A549 treated with Mapracorat at 1 μM for 4 hours (cell line): ENCODE data around the gene ATP6V0A1. TPM values are rescaled to one million over a fixed set of nuclear protein-coding genes. Genes with fewer than 3 reads are reported as not detected.

Source experiments
- total RNA-seq: library from RNA; stranded (reverse); fragments of 200-300 nt; extraction: Qiagen RNA extraction; gene quantifications from 5 replicates; pipeline ENCODE4 v1.2.3, GENCODE V29; 2022

ATP6V0A1 gene
- 32.1 to 46.4 TPM (median 38.1 TPM) in 5 replicates for total RNA-seq

GRCh38 chr17:42458497-42459255 is at the start of gene ATP6V0A1:
ATP6V0A1 (plus strand) TSS chr17:42458878; CDS start chr17:42460895, 2,017 bp downstream.

GRCh38 chr17:42422958-42423712 is 35.5 kb upstream of the ATP6V0A1 start, which contains the start of gene CAVIN1:
CAVIN1 (minus strand) TSS chr17:42423256; CDS start chr17:42423097, 159 bp downstream.

GRCh38 chr17:42536048-42536371 is 77.3 kb downstream of the ATP6V0A1 start, which contains the start of gene NAGLU:
NAGLU (plus strand) TSS chr17:42536241; CDS start chr17:42536273, 32 bp downstream.

GRCh38 chr17:42552736-42553135 is 94.1 kb downstream of the ATP6V0A1 start, which contains the start of gene HSD17B1:
HSD17B1 (plus strand) TSS chr17:42552923; CDS start chr17:42552934, 11 bp downstream.

GRCh38 chr17:42561897-42562387 is 103.3 kb downstream of the ATP6V0A1 start, which contains the start of gene COASY:
COASY (plus strand) TSS chr17:42562148; CDS start chr17:42562623, 475 bp downstream.

GRCh38 chr17:42566883-42567573 is 108.3 kb downstream of the ATP6V0A1 start, which contains the start of gene MLX:
MLX (plus strand) TSS chr17:42567100; CDS start chr17:42567125, 25 bp downstream.

Other genes with a start within 250 kb of the ATP6V0A1 start
- 22.1 to 30.7 TPM (median 27.2 TPM) in 5 replicates for gene STAT5B, start 182.5 kb upstream of the ATP6V0A1 start, total RNA-seq
- gene STAT5A, start 170.4 kb upstream of the ATP6V0A1 start, total RNA-seq = 5.5 to 7.8 TPM (median 6.2 TPM) in 5 replicates
- 62.3 to 77.0 TPM (median 74.2 TPM) in 5 replicates for gene STAT3, start 70.4 kb upstream of the ATP6V0A1 start, total RNA-seq
- 373 to 459 TPM (median 442 TPM) in 5 replicates for gene CAVIN1, start 35.6 kb upstream of the ATP6V0A1 start, total RNA-seq
- gene NAGLU, start 77.4 kb downstream of the ATP6V0A1 start, total RNA-seq = 31.0 to 51.3 TPM (median 43.8 TPM) in 5 replicates
- 0.89 to 1.8 TPM (median 1.5 TPM) in 5 replicates for gene HSD17B1, start 94.0 kb downstream of the ATP6V0A1 start, total RNA-seq
- 103 to 126 TPM (median 119 TPM) in 5 replicates for gene COASY, start 103.3 kb downstream of the ATP6V0A1 start, total RNA-seq
- gene MLX, start 108.2 kb downstream of the ATP6V0A1 start, total RNA-seq = 56.9 to 68.0 TPM (median 64.9 TPM) in 5 replicates
- gene PSMC3IP, start 118.9 kb downstream of the ATP6V0A1 start, total RNA-seq = 35.1 to 37.6 TPM (median 36.0 TPM) in 5 replicates
- 25.8 to 27.9 TPM (median 26.7 TPM) in 5 replicates for gene RETREG3, start 150.5 kb downstream of the ATP6V0A1 start, total RNA-seq
- 132 to 150 TPM (median 141 TPM) in 5 replicates for gene TUBG1, start 150.8 kb downstream of the ATP6V0A1 start, total RNA-seq
- gene TUBG2, start 200.4 kb downstream of the ATP6V0A1 start, total RNA-seq = 19.0 to 28.2 TPM (median 23.2 TPM) in 5 replicates
- gene PLEKHH3, start 218.1 kb downstream of the ATP6V0A1 start, total RNA-seq = 14.3 to 19.9 TPM (median 17.6 TPM) in 5 replicates
- gene CCR10, start 223.0 kb downstream of the ATP6V0A1 start, total RNA-seq = 0.29 to 0.53 TPM (median 0.33 TPM) in 5 replicates
- 3.8 to 6.4 TPM (median 5.9 TPM) in 5 replicates for gene CNTNAP1, start 223.7 kb downstream of the ATP6V0A1 start, total RNA-seq